WERI-Rb-1 (cell line): ENCODE measurements around the gene CYP39A1.

Experiments
- DNase-seq: peaks from one replicate; pipeline ENCODE4 v3.0.0-alpha.2; 2020
- H3K27ac ChIP-seq: fragments of 250-450 bp; sonication (Bioruptor Pico); 2 replicates; pipeline ENCODE4 v1.5.1; 2020; ENCODE audit warnings: mild to moderate bottlenecking, moderate library complexity
- H3K27me3 ChIP-seq: fragments of 250-450 bp; sonication (Bioruptor Pico); 2 replicates; pipeline ENCODE4 v1.5.1; 2021; ENCODE audit warnings: mild to moderate bottlenecking, low read depth, moderate library complexity; ENCODE audit not compliant: insufficient read depth, severe bottlenecking
- H3K36me3 ChIP-seq: fragments of 250-450 bp; sonication (Bioruptor Pico); 2 replicates; pipeline ENCODE4 v1.5.1; 2020; ENCODE audit warnings: mild to moderate bottlenecking, moderate library complexity
- H3K4me3 ChIP-seq: 2 replicates; pipeline ENCODE4 v1.5.1; 2011; ENCODE audit warnings: low read depth, mild to moderate bottlenecking, control low read depth, low read length
- H3K9me3 ChIP-seq: fragments of 250-450 bp; sonication (Bioruptor Pico); 2 replicates; pipeline ENCODE4 v1.5.1; 2021; ENCODE audit warnings: mild to moderate bottlenecking, moderate library complexity; ENCODE audit not compliant: severe bottlenecking
- TF ChIP-seq, protein P1 (sequence below): IDR thresholded peaks from 2 replicates; pipeline ENCODE4 v1.5.1; 2011; ENCODE audit warnings: low read depth, mild to moderate bottlenecking, control low read depth, inconsistent platforms, low read length

CYP39A1 gene

DNA sequence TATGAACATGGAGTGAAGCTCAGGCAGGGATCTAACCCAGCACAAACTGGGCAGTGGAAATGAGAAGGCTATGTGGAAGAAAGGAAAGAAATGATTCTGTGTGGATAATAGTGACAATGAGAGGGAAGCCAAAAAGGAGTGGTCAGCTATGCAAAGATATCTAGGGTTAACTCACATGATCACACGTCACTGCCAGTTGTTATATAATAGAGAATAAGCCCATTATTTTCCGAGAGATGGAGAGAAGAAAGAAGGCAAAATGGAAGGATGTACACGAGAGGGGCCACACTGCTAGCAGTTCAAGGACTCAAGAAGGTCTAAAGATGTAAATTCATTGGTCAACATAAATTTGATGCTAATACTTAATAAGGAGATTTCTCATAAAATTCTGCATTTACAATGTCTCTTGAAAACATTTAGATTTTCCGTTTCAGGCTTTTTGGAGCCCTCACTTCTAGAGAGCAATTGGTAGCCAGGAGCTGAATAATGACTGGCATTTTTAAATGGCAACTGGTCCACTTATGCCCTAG is 142.6 kb downstream of the CYP39A1 start:
- H3K36me3 ChIP-seq, result no peaks in the 10 kb centered on the region
- H3K27me3 ChIP-seq, result no peaks in the 10 kb centered on the region
- H3K4me3 ChIP-seq, result no peak overlapping the region
- H3K9me3 ChIP-seq, result no peaks in the 10 kb centered on the region
- H3K27ac ChIP-seq, result no peak overlapping the region
- no peak for DNase-seq
- TF ChIP-seq, protein P1, sequence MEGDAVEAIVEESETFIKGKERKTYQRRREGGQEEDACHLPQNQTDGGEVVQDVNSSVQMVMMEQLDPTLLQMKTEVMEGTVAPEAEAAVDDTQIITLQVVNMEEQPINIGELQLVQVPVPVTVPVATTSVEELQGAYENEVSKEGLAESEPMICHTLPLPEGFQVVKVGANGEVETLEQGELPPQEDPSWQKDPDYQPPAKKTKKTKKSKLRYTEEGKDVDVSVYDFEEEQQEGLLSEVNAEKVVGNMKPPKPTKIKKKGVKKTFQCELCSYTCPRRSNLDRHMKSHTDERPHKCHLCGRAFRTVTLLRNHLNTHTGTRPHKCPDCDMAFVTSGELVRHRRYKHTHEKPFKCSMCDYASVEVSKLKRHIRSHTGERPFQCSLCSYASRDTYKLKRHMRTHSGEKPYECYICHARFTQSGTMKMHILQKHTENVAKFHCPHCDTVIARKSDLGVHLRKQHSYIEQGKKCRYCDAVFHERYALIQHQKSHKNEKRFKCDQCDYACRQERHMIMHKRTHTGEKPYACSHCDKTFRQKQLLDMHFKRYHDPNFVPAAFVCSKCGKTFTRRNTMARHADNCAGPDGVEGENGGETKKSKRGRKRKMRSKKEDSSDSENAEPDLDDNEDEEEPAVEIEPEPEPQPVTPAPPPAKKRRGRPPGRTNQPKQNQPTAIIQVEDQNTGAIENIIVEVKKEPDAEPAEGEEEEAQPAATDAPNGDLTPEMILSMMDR, result no peak

DNA sequence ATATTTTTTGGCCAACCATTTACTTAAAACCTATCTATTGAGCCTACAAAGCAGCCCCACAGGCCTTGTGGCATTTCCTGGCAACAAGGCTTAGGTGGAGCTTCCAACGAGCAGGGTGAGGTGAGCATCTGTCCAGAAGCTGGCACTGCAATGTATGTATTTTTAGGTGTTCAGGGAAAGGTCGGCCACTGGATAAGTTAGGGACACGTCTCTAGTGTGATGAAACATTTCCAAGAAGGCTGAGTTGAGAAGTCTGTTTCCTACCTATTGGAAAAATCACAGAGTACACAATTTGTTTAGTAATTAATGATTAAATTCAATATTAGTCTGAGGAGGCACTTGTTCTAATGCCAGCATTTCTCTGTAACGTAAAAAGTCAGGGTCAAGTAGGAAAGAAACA is 143.6 kb downstream of the CYP39A1 start:
- H3K9me3 ChIP-seq, result no peaks in the 10 kb centered on the region
- H3K36me3 ChIP-seq, result no peaks in the 10 kb centered on the region
- H3K4me3 ChIP-seq, result no peak overlapping the region
- no peak for DNase-seq
- H3K27ac ChIP-seq, result no peak overlapping the region
- H3K27me3 ChIP-seq, result no peaks in the 10 kb centered on the region
- TF ChIP-seq, protein P1, result no peak

DNA sequence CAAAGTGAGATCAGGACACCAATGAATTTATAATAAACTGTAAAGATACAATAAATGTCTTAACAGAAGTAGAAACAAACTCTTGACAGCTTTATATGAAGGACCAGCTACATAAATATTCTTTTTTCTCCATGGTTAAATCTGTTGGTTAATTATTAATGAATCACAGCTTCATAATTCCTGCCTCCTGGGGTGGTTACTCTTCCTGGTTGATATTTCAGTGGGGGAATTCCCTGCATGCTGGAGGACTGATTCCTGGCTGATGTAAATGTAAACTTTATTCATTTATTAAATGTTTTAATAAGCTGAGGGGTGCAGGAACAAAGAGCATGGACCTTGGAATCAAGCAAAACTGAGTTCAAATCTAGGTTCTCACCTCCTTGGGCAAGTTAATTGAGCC is 145.2 kb downstream of the CYP39A1 start:
- Histone ChIP-seq H3K9me3 (no peaks in the 10 kb centered on the region), H3K27me3 (no peaks in the 10 kb centered on the region), H3K27ac (no peak overlapping the region), H3K4me3 (no peak overlapping the region), H3K36me3 (no peaks in the 10 kb centered on the region)
- TF ChIP-seq, protein P1, result no peak
- no peak for DNase-seq

DNA sequence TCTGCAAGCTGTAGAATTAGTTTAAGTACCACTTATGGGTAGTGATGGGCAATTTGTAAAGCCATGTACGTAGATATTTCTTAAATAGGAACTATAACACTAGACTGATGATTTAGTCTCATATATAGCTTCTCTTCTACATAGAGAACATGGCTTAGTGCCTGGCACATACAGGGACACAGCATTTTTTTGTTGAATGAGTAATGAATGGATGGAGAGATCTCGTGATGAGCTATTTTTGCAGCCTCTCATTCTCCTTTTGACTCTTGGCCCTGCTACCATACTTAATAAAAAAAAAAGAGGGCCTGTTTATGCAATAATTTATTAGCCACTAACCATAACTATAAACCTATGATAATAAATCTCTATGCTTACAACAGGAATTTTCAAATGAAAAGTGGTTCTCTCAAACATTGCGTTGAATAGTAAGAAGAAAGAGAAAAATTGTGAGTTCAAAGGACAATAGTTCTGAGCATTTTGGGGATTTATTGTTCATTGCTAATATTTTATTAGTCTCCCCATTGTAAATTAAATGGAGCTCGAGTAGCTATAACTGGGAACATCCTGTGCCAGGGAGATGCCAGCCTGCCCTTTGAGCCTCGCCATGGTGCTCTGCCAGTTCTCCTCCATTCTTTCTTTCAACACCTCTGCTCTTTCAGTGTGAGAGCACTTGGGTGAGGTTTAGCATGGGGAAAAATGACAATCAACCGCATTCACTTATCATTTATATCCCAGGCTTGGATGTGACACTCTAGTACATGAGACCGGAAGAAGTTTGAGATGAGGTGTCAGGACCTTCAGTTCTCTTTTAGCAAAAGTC is 146.7 kb downstream of the CYP39A1 start:
- H3K27ac ChIP-seq, result no peak overlapping the region
- H3K9me3 ChIP-seq, result no peaks in the 10 kb centered on the region
- no peak for DNase-seq
- no peaks in the 10 kb centered on the region for H3K36me3 ChIP-seq
- H3K4me3 ChIP-seq, result no peak overlapping the region
- TF ChIP-seq, protein P1, result no peak
- H3K27me3 ChIP-seq, result no peaks in the 10 kb centered on the region

DNA sequence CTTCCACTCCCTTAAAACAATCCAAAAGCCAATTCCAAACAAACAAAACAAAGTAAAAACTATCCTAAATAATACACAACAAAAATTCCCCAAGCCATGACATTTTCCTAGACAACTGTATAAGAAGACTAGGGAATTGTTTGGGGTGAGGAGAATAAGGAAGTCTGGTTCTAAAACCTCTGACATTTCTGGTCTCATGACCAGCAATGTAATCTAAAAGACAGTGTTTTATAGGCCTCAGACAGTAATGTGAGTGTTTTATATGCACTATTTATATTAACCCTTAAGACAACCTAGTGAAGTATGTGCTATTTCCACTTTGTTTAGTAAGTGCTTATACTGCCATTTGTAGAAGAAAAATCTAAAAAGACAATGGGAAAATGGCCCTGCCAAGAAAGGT is 148.4 kb downstream of the CYP39A1 start:
- no peak overlapping the region for H3K4me3 ChIP-seq
- H3K27me3 ChIP-seq, result no peaks in the 10 kb centered on the region
- DNase-seq, result no peak
- no peak overlapping the region for H3K27ac ChIP-seq
- no peaks in the 10 kb centered on the region for H3K9me3 ChIP-seq
- no peaks in the 10 kb centered on the region for H3K36me3 ChIP-seq
- TF ChIP-seq, protein P1, result no peak
